Gastrocnemius medialis (tissue), 4 donors: ENCODE measurements around the gene NFASC. TPM values are rescaled to one million over a fixed set of nuclear protein-coding genes. Genes with fewer than 3 reads are reported as not detected.

Experiments
- ATAC-seq, 2 donors: fragments of 150-250 bp; one replicate each; pipeline ENCODE4 v1.9.1; 2016
- DNase-seq, 2 donors: peaks; one replicate each; pipeline ENCODE4 v3.0.0-alpha.2; 2019
- H3K27ac ChIP-seq, 4 donors: fragments of 200-600 bp; sonication (generic); 1 replicate in 1 of 4; 2 replicates in 3 of 4; pipeline ENCODE4 v1.5.1; 2016 to 2018; ENCODE audit warnings: mild to moderate bottlenecking in 2 of 4, moderate library complexity in 1 of 4
- H3K27me3 ChIP-seq, 3 donors: fragments of 200-600 bp; sonication (generic) in 2 of 3; 1 replicate in 1 of 3; 2 replicates in 2 of 3; pipeline versions ENCODE4 v1.5.1 to v1.6.0; 2016 to 2019; ENCODE audit warnings: mild to moderate bottlenecking in 1 of 3, moderate library complexity in 1 of 3
- H3K36me3 ChIP-seq, 2 donors: fragments of 200-600 bp; sonication (generic) in 1 of 2; one replicate each; pipeline ENCODE4 v1.5.1; 2017 to 2018
- H3K4me1 ChIP-seq, 2 donors: fragments of 200-600 bp; sonication (generic) in 1 of 2; one replicate each; pipeline ENCODE4 v1.5.1; 2016 to 2017; ENCODE audit warnings: mild to moderate bottlenecking in 2 of 2
- H3K4me3 ChIP-seq, 4 donors: fragments of 200-600 bp; sonication (generic) in 3 of 4; 1 replicate in 1 of 4; 2 replicates in 3 of 4; pipeline ENCODE4 v1.5.1; 2016 to 2019; ENCODE audit warnings: mild to moderate bottlenecking in 2 of 4
- H3K9me3 ChIP-seq, 3 donors: fragments of 200-600 bp; sonication (generic) in 2 of 3; 1 replicate in 1 of 3; 2 replicates in 2 of 3; pipeline ENCODE4 v1.5.1; 2016 to 2019
- POLR2A ChIP-seq, 2 donors: fragments of 450-650 bp; IDR thresholded peaks; one replicate each; pipeline ENCODE4 v1.6.1; 2017; ENCODE audit warnings: antibody characterized with exemption in 2 of 2, mild to moderate bottlenecking in 2 of 2, moderate library complexity in 2 of 2
- in situ Hi-C, 4 donors: fragments of 200-750 bp; cut with MboI; loops; one replicate each; pipeline versions ENCODE4 v1.15.0 to v1.8.0; 2017; ENCODE audit warnings: low sequenced_read_pairs in 4 of 4
- intact Hi-C: fragments of 100-400 bp; cut with DNase I; formaldehyde crosslinking; loops from one replicate; pipeline ENCODE4 v1.15.1; 2023; ENCODE audit warnings: low total_unique reads
- total RNA-seq, 4 donors: library from RNA; depleted of rRNA; stranded (reverse); fragments of >200 nt; gene quantifications; one replicate each; pipeline versions ENCODE4 v1.1.0 to v1.2.3, GENCODE V29; 2016
- TF ChIP-seq, protein P1 (sequence below), 5 experiments: fragments of 450-650 bp in 3 of 5; fragments of 200-600 bp in 2 of 5; sonication (generic) in 2 of 5; IDR thresholded peaks in 4 of 5; conservative IDR thresholded peaks in 1 of 5; 1 replicate in 4 of 5; 2 replicates in 1 of 5; pipeline ENCODE4 v1.5.1; 2016 to 2019; ENCODE audit warnings: antibody characterized with exemption in 5 of 5, mild to moderate bottlenecking in 3 of 5, moderate library complexity in 3 of 5

The NFASC gene
- total RNA-seq, 4 donors from 2014 or later = 0.75 to 4.7 (median 2.4) TPM

DNA sequence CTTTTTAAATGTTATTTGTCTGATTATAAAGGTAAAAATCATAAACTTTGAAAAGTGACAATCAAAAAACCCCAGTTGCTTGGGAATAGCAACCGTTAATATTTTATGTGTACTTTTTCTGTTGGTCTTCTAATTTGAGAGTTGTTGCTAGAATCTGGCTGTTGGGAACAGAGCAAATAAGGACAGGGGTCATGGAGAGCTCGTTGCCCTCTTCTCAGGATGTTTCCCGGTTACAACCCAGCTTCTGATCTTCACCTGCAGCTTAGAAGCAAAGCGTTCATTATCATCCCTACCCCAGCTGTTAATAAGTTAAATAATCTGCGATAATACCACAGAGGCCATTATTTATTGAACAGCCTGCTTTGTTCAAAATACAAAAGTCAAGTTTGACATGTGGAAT lies 22.1 kb upstream of the NFASC start:
- H3K4me3 ChIP-seq = no peak overlapping the region
- no peak for ATAC-seq
- DNase-seq = no peak
- intact Hi-C loops = no loop called here
- H3K27ac ChIP-seq = no peak overlapping the region
- in situ Hi-C loops = no loop called here
- H3K36me3 ChIP-seq = no peaks in the 10 kb centered on the region
- H3K9me3 ChIP-seq = no peaks in the 10 kb centered on the region
- no peak for TF ChIP-seq POLR2A (IDR thresholded peaks at IDR 0.05)
- TF ChIP-seq, protein P1, sequence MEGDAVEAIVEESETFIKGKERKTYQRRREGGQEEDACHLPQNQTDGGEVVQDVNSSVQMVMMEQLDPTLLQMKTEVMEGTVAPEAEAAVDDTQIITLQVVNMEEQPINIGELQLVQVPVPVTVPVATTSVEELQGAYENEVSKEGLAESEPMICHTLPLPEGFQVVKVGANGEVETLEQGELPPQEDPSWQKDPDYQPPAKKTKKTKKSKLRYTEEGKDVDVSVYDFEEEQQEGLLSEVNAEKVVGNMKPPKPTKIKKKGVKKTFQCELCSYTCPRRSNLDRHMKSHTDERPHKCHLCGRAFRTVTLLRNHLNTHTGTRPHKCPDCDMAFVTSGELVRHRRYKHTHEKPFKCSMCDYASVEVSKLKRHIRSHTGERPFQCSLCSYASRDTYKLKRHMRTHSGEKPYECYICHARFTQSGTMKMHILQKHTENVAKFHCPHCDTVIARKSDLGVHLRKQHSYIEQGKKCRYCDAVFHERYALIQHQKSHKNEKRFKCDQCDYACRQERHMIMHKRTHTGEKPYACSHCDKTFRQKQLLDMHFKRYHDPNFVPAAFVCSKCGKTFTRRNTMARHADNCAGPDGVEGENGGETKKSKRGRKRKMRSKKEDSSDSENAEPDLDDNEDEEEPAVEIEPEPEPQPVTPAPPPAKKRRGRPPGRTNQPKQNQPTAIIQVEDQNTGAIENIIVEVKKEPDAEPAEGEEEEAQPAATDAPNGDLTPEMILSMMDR (IDR thresholded peaks at IDR 0.05 in 4 of 5, conservative IDR thresholded peaks at IDR 0.05 in 1 of 5) = no peak
- no peaks in the 10 kb centered on the region for H3K27me3 ChIP-seq
- no peaks in the 10 kb centered on the region for H3K4me1 ChIP-seq

GRCh38 chr1:204852854-204853253 lies 17.8 kb upstream of the NFASC start:
- intact Hi-C loops (no loop called here), in situ Hi-C loops (no loop called here)
- DNase-seq = no peak
- no peak for ATAC-seq
- Histone ChIP-seq H3K27me3 (peaks cover 0 to 2% (median 0%) of the 10 kb centered on the region in 3 donors), H3K9me3 (no peaks in the 10 kb centered on the region), H3K36me3 (no peaks in the 10 kb centered on the region), H3K4me3 (no peak overlapping the region), H3K27ac (no peak overlapping the region), H3K4me1 (no peaks in the 10 kb centered on the region)
- TF ChIP-seq, protein P1 (IDR thresholded peaks at IDR 0.05 in 4 of 5, conservative IDR thresholded peaks at IDR 0.05 in 1 of 5) = no peak
- no peak for TF ChIP-seq POLR2A (IDR thresholded peaks at IDR 0.05)

DNA sequence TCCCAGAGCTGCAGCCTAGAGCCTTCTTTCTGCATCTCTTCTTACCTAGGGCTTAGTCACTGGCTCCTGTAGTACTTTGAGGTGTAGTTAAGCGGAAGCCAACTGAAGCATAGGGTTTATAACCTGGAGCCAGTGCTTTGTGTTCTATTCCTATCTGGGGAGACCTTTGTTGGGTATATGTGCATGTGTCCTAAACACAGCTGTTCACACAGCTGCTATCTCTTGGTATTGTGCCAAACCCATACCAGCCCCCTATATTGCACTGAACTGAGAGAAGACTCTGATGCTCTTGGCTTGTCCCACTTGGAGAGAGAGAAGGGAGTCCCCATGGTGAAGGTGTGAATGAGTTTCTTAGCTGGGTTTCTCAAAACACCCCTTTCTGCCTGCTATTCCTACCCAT lies 17.2 kb upstream of the NFASC start:
- H3K9me3 ChIP-seq = no peaks in the 10 kb centered on the region
- TF ChIP-seq, protein P1 (IDR thresholded peaks at IDR 0.05 in 4 of 5, conservative IDR thresholded peaks at IDR 0.05 in 1 of 5) = no peak
- no peak for TF ChIP-seq POLR2A (IDR thresholded peaks at IDR 0.05)
- no peak for DNase-seq

DNA sequence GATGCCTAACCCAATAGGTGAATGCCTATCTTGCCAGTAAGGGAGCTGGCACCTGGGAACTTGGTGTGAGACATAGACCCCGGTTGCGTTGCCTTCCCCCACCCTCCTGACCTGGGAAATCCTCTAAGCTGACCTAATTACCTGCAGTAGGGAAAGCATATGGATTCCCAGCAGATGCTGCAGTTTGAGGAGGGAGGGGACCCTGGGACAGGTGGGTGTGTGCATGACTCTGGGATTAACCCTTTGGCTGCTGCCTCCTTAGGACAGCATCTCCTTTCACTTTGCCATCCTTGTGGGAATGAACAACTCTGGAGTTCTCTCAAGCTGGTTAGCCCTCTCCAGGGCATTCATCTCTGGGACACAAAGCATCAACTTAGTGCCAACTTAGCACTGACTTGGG lies 16.4 kb upstream of the NFASC start:
- H3K36me3 ChIP-seq = no peaks in the 10 kb centered on the region
- H3K9me3 ChIP-seq = no peaks in the 10 kb centered on the region
- no peak overlapping the region for H3K4me3 ChIP-seq
- intact Hi-C loops (no loop called here), in situ Hi-C loops (no loop called here)
- ATAC-seq (no peak), DNase-seq (no peak)
- TF ChIP-seq, protein P1 (IDR thresholded peaks at IDR 0.05 in 4 of 5, conservative IDR thresholded peaks at IDR 0.05 in 1 of 5) = no peak
- TF ChIP-seq POLR2A (IDR thresholded peaks at IDR 0.05) = no peak
- H3K4me1 ChIP-seq = no peaks in the 10 kb centered on the region
- H3K27me3 ChIP-seq = peaks cover 0 to 2% (median 0%) of the 10 kb centered on the region in 3 donors
- H3K27ac ChIP-seq = no peak overlapping the region

More for the DNA sequence above, 17.2 kb upstream of the NFASC start:
- H3K27ac ChIP-seq = no peak overlapping the region
- H3K4me1 ChIP-seq = no peaks in the 10 kb centered on the region
- no peaks in the 10 kb centered on the region for H3K36me3 ChIP-seq
- intact Hi-C loops = no loop called here
- ATAC-seq = no peak
- in situ Hi-C loops = no loop called here
- H3K27me3 ChIP-seq = peaks cover 0 to 2% (median 0%) of the 10 kb centered on the region in 3 donors
- H3K4me3 ChIP-seq = no peak overlapping the region

DNA sequence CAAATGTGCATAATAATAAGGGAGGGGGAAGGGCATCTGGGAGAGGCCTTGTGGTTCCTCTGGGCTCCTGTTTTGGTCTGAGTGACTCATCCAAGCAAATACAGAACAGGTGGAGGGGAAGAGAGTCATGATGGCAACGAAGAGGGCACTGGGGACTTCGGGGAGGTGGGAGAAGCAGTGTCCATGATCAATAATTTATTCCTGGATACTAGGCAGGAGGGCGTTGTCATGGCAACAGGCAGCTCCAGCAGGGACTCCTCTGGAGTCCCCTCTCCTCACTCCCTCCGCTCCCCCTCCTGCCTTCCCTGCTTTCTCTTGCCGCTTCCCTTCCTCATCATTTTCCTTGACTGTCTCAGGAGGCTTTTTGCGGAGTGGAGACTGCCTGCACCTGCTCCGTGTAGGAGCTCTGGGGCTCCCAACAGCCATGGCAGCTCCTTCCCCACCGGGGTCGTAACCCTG lies 12.3 kb upstream of the NFASC start:
- no peak overlapping the region for H3K27ac ChIP-seq
- H3K9me3 ChIP-seq = no peaks in the 10 kb centered on the region
- no peaks in the 10 kb centered on the region for H3K36me3 ChIP-seq
- no peaks in the 10 kb centered on the region for H3K4me1 ChIP-seq
- no peak overlapping the region for H3K4me3 ChIP-seq
- intact Hi-C loops = no loop called here
- peaks cover 0 to 2% (median 0%) of the 10 kb centered on the region in 3 donors for H3K27me3 ChIP-seq
- ATAC-seq (no peak), DNase-seq (no peak)
- TF ChIP-seq, protein P1 (IDR thresholded peaks at IDR 0.05 in 4 of 5, conservative IDR thresholded peaks at IDR 0.05 in 1 of 5) = no peak
- TF ChIP-seq POLR2A (IDR thresholded peaks at IDR 0.05) = no peak
- in situ Hi-C loops = no loop called here
